Neural crest cell (in vitro differentiated cells): ENCODE measurements around the gene DPCD. TPM values are rescaled to one million over a fixed set of nuclear protein-coding genes. Genes with fewer than 3 reads are reported as not detected.
A peak's percentile ranks its signal among the peaks of the same experiment; 100 is the strongest.
"Not testable (repeated sequence)": the region's sequence is repeated elsewhere in the genome, so short reads cannot be mapped to it uniquely, and the experiment has no call there.

Experiments used
- DNase-seq: peaks from one replicate; pipeline ENCODE4 v3.0.0; 2021; ENCODE audit warnings: low read depth, mixed read lengths, low spot score
- H3K27ac Mint-ChIP-seq: one replicate; pipeline ENCODE4 v1.8.0; 2021; ENCODE audit warnings: mild to moderate bottlenecking, mixed read lengths; ENCODE audit not compliant: unreplicated experiment
- H3K27me3 Mint-ChIP-seq: 2 replicates; pipeline ENCODE4 v1.8.0; 2021; ENCODE audit warnings: low read depth, mild to moderate bottlenecking, mixed read lengths
- H3K36me3 Mint-ChIP-seq: 2 replicates; pipeline ENCODE4 v1.8.0; 2021; ENCODE audit warnings: low read depth, mild to moderate bottlenecking, mixed read lengths
- H3K4me1 Mint-ChIP-seq: 2 replicates; pipeline ENCODE4 v1.8.0; 2021; ENCODE audit warnings: mixed read lengths
- H3K4me3 Mint-ChIP-seq: one replicate; pipeline ENCODE4 v1.8.0; 2021; ENCODE audit warnings: mild to moderate bottlenecking, mixed read lengths
- H3K9me3 Mint-ChIP-seq: 2 replicates; pipeline ENCODE4 v1.8.0; 2021; ENCODE audit warnings: mixed read lengths
- CTCF ChIP-seq: fragments of 200-600 bp; sonication (generic); conservative IDR thresholded peaks from 2 replicates; pipeline ENCODE4 v1.5.0; 2021; ENCODE audit warnings: antibody characterized with exemption, mild to moderate bottlenecking
- total RNA-seq: library from RNA; stranded (reverse); gene quantifications from 2 replicates; pipeline ENCODE4 v1.2.1, GENCODE V29; 2021

DPCD gene
- total RNA-seq, 1 donor from 2014 or later = 29.6 TPM

GRCh38 chr10:101585841-101586240 is 2.3 kb upstream of the DPCD start:
- Mint-ChIP-seq H3K27ac (no peak overlapping the region), H3K9me3 (no peaks in the 10 kb centered on the region), H3K27me3 (no peaks in the 10 kb centered on the region), H3K36me3 (no peaks in the 10 kb centered on the region), H3K4me1 (peaks cover 22% of the 10 kb centered on the region), H3K4me3 (peak overlapping the region; percentile 15)
- DNase-seq = no peak
- no peak for TF ChIP-seq CTCF

- TF ChIP-seq CTCF = no peak
- H3K36me3 Mint-ChIP-seq = no peaks in the 10 kb centered on the region
- DNase-seq = no peak
- no peaks in the 10 kb centered on the region for H3K27me3 Mint-ChIP-seq
- H3K4me3 Mint-ChIP-seq = peak overlapping the region; percentile 93
- no peak overlapping the region for H3K27ac Mint-ChIP-seq
- peaks cover 22% of the 10 kb centered on the region for H3K4me1 Mint-ChIP-seq
- no peaks in the 10 kb centered on the region for H3K9me3 Mint-ChIP-seq
Measured at GRCh38 chr10:101588879-101589278, 758 bp downstream of the DPCD start.

GRCh38 chr10:101593331-101593730 is 5.2 kb downstream of the DPCD start:
- DNase-seq, H3K9me3 Mint-ChIP-seq, H3K36me3 Mint-ChIP-seq, H3K27ac Mint-ChIP-seq, H3K27me3 Mint-ChIP-seq: not testable (repeated sequence)
- peaks cover 10% of the 10 kb centered on the region for H3K4me1 Mint-ChIP-seq
- H3K4me3 Mint-ChIP-seq = peak overlapping the region; percentile 15

- Mint-ChIP-seq H3K36me3 (no peaks in the 10 kb centered on the region), H3K4me3 (no peak overlapping the region), H3K9me3 (no peaks in the 10 kb centered on the region), H3K4me1 (no peaks in the 10 kb centered on the region), H3K27ac (no peak overlapping the region), H3K27me3 (no peaks in the 10 kb centered on the region)
- DNase-seq = no peak
- no peak for TF ChIP-seq CTCF
Measured at GRCh38 chr10:101595591-101596433, 7.7 kb downstream of the DPCD start.

GRCh38 chr10:101597091-101597900 is 9.2 kb downstream of the DPCD start:
- TF ChIP-seq CTCF = no peak
- Mint-ChIP-seq H3K9me3 (no peaks in the 10 kb centered on the region), H3K27ac (no peak overlapping the region), H3K4me3 (no peak overlapping the region), H3K27me3 (no peaks in the 10 kb centered on the region), H3K4me1 (no peaks in the 10 kb centered on the region), H3K36me3 (no peaks in the 10 kb centered on the region)
- no peak for DNase-seq

- Mint-ChIP-seq H3K9me3 (no peaks in the 10 kb centered on the region), H3K27me3 (peaks cover 3% of the 10 kb centered on the region), H3K36me3 (no peaks in the 10 kb centered on the region), H3K27ac (no peak overlapping the region), H3K4me3 (no peak overlapping the region), H3K4me1 (no peaks in the 10 kb centered on the region)
- no peak for DNase-seq
- TF ChIP-seq CTCF = no peak
Measured at GRCh38 chr10:101601541-101601940, 13.4 kb downstream of the DPCD start.
